ENCODE results near the gene IL1RAPL1.

IL1RAPL1 gene

GRCh38 chrX:29466456-29466855, 879.2 kb downstream of the IL1RAPL1 start:
- no peak for DNase-seq

GRCh38 chrX:29468911-29469494, 881.8 kb downstream of the IL1RAPL1 start:
- DNase-seq, result no peak

- DNase-seq, result no peak
Observed at GRCh38 chrX:29470030-29470429, 882.8 kb downstream of the IL1RAPL1 start.

GRCh38 chrX:29471829-29472228, 884.6 kb downstream of the IL1RAPL1 start:
- no peak for DNase-seq

- no peak for DNase-seq
Observed at GRCh38 chrX:29477878-29478277, 890.6 kb downstream of the IL1RAPL1 start.

- DNase-seq, result no peak
Observed at GRCh38 chrX:29478336-29479069, 891.3 kb downstream of the IL1RAPL1 start.

- no peak for DNase-seq
Observed at GRCh38 chrX:29487214-29487613, 900.0 kb downstream of the IL1RAPL1 start.

DNA sequence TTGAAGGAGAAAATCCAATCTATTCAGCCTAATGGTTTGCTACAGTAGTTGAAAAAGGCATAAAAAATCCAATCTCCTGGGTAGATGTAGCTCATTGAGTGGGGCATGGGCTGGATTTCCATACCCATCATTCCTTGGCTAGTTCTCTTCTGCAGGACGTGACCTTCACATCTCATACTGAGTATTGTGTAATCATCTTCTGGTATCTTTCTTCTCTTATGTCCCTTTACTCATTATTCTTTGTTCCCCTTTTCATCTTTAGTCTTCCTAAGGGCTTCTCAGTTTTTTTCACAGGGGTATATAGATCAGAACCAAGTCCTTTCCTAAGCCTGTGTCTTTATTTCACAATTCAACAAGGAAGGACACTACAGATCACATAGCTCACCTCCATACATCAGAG, 900.5 kb downstream of the IL1RAPL1 start:
- no peak for DNase-seq

GRCh38 chrX:29488919-29489318, 901.7 kb downstream of the IL1RAPL1 start:
- no peak for DNase-seq

DNA sequence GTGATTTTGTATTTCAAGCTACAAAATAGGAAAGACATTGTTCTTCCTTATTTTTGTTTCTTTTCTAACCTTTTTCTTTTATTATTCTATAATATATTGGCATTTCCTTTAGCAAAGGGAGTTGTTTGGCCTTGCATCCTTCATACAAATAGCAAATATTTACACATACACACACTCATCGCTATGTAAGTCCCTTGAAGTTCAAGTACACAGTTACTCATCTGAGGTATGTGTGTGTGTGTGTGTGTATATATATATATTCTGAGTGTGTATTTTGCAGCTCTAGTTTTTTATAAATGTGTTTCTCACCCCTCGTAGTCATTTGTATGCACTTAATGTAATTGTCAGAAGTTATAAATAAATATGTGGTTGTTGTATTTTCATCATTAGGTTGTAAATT, 903.4 kb downstream of the IL1RAPL1 start:
- no peak for DNase-seq

- DNase-seq, result no peak
Observed at GRCh38 chrX:29491659-29492058, 904.4 kb downstream of the IL1RAPL1 start.

- no peak for DNase-seq
Observed at GRCh38 chrX:29496636-29497180, 909.5 kb downstream of the IL1RAPL1 start.

- DNase-seq, result no peak
Observed at GRCh38 chrX:29506729-29507128, 919.5 kb downstream of the IL1RAPL1 start.

DNA sequence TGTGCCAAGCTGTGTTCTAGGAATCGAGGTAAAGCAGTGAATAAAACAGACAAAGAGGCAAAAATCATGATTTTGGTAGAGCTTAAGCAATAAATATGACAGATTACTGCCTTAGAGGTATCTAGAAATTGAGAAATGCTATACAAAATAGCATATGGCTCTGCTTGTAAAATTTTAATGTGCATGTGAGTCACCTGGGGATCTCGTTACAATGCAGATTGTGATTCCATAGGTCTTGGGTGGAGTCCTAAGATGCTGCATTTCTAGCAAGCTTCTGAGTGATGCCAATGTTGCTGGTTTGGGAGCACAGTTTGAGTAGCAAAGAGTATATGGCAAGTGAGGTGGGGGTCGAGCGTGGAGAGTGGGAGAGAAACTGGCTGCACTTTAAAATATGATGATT, 930.9 kb downstream of the IL1RAPL1 start:
- DNase-seq, result no peak

GRCh38 chrX:29528281-29528680, 941.0 kb downstream of the IL1RAPL1 start:
- DNase-seq, result no peak

GRCh38 chrX:29530501-29530900, 943.3 kb downstream of the IL1RAPL1 start:
- no peak for DNase-seq

- no peak for DNase-seq
Observed at GRCh38 chrX:29531336-29531735, 944.1 kb downstream of the IL1RAPL1 start.

DNA sequence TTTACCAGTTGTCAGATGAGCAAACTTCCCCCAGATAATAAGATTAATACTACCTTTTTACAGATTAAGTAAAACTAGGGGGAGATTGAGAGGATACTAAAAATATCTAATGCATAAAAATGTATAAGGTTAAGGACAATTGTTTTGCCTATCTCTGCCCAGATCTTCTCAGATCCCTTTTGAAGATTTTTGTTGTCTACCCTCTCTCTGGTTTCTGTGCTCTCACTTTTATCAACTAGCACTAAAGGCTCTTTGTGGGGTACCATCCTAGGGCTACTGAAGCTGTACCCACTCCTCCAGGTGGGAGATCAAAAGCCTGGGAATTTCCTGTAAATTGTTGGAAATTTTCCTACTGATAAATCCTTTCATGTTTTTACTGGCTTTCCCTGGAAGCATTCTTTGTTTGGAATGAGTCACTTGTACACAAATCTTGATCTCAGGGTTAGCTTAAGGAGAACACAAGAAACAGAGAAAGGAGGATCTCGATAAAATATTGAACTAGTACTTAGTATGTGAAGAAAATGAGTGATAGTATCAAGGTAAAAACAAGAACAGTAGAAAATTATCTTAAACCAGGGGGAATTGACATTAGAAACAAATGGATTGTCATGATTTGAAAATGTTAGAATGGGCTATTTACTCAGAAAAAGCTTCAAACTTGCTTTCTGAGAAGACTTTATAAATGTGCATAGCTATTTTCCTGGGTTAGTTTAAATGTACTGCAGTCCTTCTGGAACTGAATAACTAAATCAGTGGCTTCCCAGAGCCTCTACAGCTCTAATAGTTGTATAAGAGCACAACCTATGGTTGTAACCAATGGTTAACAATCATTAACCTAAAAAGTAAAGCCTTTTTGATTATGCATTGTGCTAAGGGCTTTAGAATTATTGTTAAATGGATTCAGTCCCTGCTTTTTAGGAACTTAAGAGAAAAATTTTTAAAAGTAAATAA, 948.2 kb downstream of the IL1RAPL1 start:
- no peak for DNase-seq

DNA sequence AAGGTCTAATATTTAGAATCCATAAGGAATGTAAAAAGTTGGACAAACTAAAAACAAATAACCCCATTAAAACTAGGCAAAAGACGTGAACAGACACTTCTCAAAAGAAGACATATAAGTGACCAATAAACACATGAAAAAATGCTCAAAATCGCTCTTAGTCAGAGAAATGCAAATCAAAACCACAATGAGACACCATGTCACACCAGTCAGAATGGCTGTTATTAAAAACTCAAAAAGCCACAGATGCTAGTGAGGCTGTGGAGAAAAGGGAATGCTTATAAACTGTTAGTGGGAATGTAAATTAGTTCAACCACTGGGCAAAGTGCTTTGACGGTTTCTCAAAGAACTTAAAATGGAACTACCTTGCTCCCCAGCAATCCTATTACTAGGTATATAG, 953.8 kb downstream of the IL1RAPL1 start:
- no peak for DNase-seq

- DNase-seq, result no peak
Observed at GRCh38 chrX:29542152-29542551, 954.9 kb downstream of the IL1RAPL1 start.

DNA sequence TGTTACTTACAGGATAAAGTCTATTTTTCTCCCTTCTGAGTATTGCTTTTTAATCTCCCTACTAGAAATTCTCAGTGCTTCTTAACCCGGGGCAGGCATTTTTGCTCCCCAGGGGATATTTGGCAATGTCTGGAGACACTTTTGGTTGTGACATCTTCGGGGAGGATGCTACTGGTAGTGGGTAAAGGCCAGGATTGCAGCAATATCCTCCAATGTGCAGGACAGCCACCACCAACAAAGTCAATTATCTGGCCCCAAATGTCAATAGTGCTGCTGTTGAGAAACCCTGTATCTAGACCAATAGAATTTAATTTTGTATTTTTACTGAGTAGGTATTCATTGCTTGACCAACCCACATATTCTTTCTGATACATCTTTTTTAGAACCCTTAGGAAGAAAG, 958.6 kb downstream of the IL1RAPL1 start:
- DNase-seq, result no peak

GRCh38 chrX:29547877-29548276, 960.6 kb downstream of the IL1RAPL1 start:
- no peak for DNase-seq

DNA sequence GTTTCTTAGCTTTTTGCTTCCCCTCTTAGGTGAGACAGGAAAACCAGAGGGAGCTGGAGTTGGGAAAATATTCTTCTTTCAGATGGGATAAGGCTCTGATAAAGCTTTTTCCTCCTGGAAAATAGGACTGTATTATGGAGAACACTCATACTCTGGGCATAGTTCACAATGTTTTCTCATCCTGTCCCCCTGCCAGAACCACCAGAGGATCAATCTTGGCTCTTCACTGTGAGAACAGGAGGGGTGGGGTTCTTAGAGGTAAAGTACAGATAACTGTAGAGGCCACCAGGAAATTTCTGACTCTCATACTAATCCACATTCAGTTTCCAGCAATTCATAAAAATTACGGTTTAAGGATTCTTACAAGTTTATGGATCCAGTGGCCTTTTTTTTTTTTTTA, 966.3 kb downstream of the IL1RAPL1 start:
- no peak for DNase-seq

Measured in activated naive CD4-positive, alpha-beta T cell treated with Interleukin-2 at 50 U/mL for 16 hours (primary cell).